PC-3 (cell line): ENCODE measurements around the gene ZNF487. TPM values are rescaled to one million over a fixed set of nuclear protein-coding genes. Genes with fewer than 3 reads are reported as not detected.
A peak's percentile ranks its signal among the peaks of the same experiment; 100 is the strongest.

Source experiments
- ATAC-seq: fragments of 200-7000 bp; cut with Tn5 transposase; 2 replicates; pipeline ENCODE4 v1.9.1; 2020; ENCODE audit warnings: mild to moderate bottlenecking, moderate library complexity
- BruUV-seq: library from RNA; stranded (reverse); fragments of 400-500 nt; replicated peaks from 2 replicates; lab custom pipeline; 2021; lab: Mats Ljungman, UMichigan
- CTCF ChIA-PET: fragments of 300-600 bp; sonication (Branson Sonifier 250); formaldehyde crosslinking; loops from one replicate; lab custom pipeline; 2022; ENCODE audit warnings: antibody characterized with exemption; lab: Charles Lee
- POLR2A ChIA-PET: fragments of 300-600 bp; sonication (Branson Sonifier 250); formaldehyde crosslinking; loops from one replicate; lab custom pipeline; 2022; ENCODE audit warnings: antibody characterized with exemption; ENCODE audit not compliant: unreplicated experiment; lab: Charles Lee
- DNase-seq: peaks from one replicate; pipeline ENCODE4 v3.0.0-alpha.2; 2015
- H2AFZ ChIP-seq: fragments of 300-600 bp; sonication (generic); 2 replicates; pipeline ENCODE4 v1.6.0; 2016; ENCODE audit warnings: antibody characterized with exemption, low read length
- H3F3A ChIP-seq: fragments of 300-600 bp; sonication (generic); one replicate; pipeline ENCODE4 v1.6.0; 2017; ENCODE audit warnings: antibody characterized with exemption, low read length, control low read depth, mild to moderate bottlenecking; ENCODE audit not compliant: unreplicated experiment
- H3K27ac ChIP-seq: fragments of 300-600 bp; sonication (generic); 2 replicates; pipeline ENCODE4 v1.5.1; 2016; ENCODE audit warnings: mild to moderate bottlenecking, low read length
- H3K27me3 ChIP-seq: fragments of 300-600 bp; sonication (generic); 2 replicates; pipeline ENCODE4 v1.6.1; 2016; ENCODE audit warnings: low read length, mixed read lengths
- H3K36me3 ChIP-seq: fragments of 300-600 bp; sonication (generic); 2 replicates; pipeline ENCODE4 v1.6.1; 2016; ENCODE audit warnings: low read depth, mixed run types, low read length, mixed read lengths
- H3K4me1 ChIP-seq: fragments of 300-600 bp; sonication (generic); 2 replicates; pipeline ENCODE4 v1.5.1; 2016; ENCODE audit warnings: low read length; ENCODE audit not compliant: insufficient read depth
- H3K4me2 ChIP-seq: fragments of 300-600 bp; sonication (generic); 2 replicates; pipeline ENCODE4 v1.6.0; 2016; ENCODE audit warnings: low read length
- H3K4me3 ChIP-seq: fragments of 300-600 bp; sonication (generic); 2 replicates; pipeline ENCODE4 v1.5.1; 2016; ENCODE audit warnings: mild to moderate bottlenecking, low read length, mixed read lengths
- H3K79me2 ChIP-seq: fragments of 300-600 bp; sonication (generic); 2 replicates; pipeline ENCODE4 v1.6.1; 2017; ENCODE audit warnings: low read length, mixed read lengths
- H3K9ac ChIP-seq: fragments of 300-600 bp; sonication (generic); 2 replicates; pipeline ENCODE4 v1.6.0; 2016; ENCODE audit warnings: mild to moderate bottlenecking, low read length
- H3K9me2 ChIP-seq: fragments of 300-600 bp; sonication (generic); replicated peaks from 2 replicates; pipeline ENCODE4 v1.6.1; 2016; ENCODE audit warnings: mixed run types, low read length, mixed read lengths
- H3K9me3 ChIP-seq: fragments of 300-600 bp; sonication (generic); 2 replicates; pipeline ENCODE4 v1.6.1; 2016; ENCODE audit warnings: low read length, mixed read lengths
- H4K20me1 ChIP-seq: fragments of 300-600 bp; sonication (generic); 2 replicates; pipeline ENCODE4 v1.6.1; 2016; ENCODE audit warnings: low read length, mixed read lengths
- EZH2 ChIP-seq: fragments of 300-600 bp; sonication (generic); IDR thresholded peaks from one replicate; pipeline ENCODE4 v1.6.1; 2017; ENCODE audit warnings: antibody characterized with exemption, mild to moderate bottlenecking, low read length; ENCODE audit not compliant: unreplicated experiment
- EZH2phosphoT487 ChIP-seq: fragments of 300-600 bp; sonication (generic); IDR thresholded peaks from 2 replicates; pipeline ENCODE4 v1.6.1; 2018; ENCODE audit warnings: mild to moderate bottlenecking, antibody characterized with exemption, low read length, borderline replicate concordance
- intact Hi-C: fragments of 100-400 bp; cut with micrococcal nuclease; formaldehyde crosslinking; loops from 2 replicates; pipeline ENCODE4 v1.9.0; 2023
- total RNA-seq: library from RNA; depleted of rRNA; stranded (reverse); fragments of >200 nt; gene quantifications from 2 replicates; pipeline ENCODE4 v1.2.3, GENCODE V29; 2014
- TF ChIP-seq, protein P1 (sequence below): fragments of 300-600 bp; sonication (generic); conservative IDR thresholded peaks from 2 replicates; pipeline ENCODE4 v1.5.1; 2017; ENCODE audit warnings: antibody characterized with exemption, low read depth, mild to moderate bottlenecking, low read length

Gene ZNF487
- total RNA-seq, 1 experiment from 2014 or later: 9.4 TPM

DNA sequence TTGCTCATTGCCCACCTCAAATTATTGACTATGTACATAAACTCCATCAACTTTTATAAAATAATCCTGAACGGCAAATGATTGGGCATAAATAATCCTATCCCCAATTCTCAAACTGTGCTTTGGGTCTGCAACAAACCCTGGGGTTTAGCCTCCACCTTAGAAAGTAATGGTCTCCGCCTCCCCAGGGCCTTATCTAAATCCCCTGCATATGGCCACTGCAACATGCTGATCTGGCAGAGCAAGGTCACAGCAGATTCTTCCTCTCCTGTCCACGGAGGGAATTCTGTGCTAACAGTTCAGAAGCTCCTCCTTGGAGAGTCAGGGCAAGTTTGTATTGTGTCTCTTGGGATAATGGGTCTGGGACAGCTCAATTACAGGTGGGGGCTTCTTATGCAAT, 47.0 kb upstream of the ZNF487 start:
- peaks cover 93% of the 10 kb centered on the region for H4K20me1 ChIP-seq
- peaks cover 76% of the 10 kb centered on the region for H3K79me2 ChIP-seq
- H3K36me3 ChIP-seq: peaks cover 89% of the 10 kb centered on the region
- POLR2A ChIA-PET: no interaction called here
- H3K4me3 ChIP-seq: no peak overlapping the region
- H3K4me2 ChIP-seq: no peak overlapping the region
- no peak overlapping the region for H2AFZ ChIP-seq
- no peak for DNase-seq
- no peak overlapping the region for H3K9ac ChIP-seq
- H3F3A ChIP-seq: peaks cover 12% of the 10 kb centered on the region
- H3K9me2 ChIP-seq: no peaks in the 10 kb centered on the region
- intact Hi-C loops: loop anchor here (1.0 to 2.0 kb wide), 2 partner anchors 17 to 71 kb away; no protein-coding TSS in a partner anchor
- H3K9me3 ChIP-seq: no peaks in the 10 kb centered on the region
- TF ChIP-seq EZH2phosphoT487: no peak
- no peak for TF ChIP-seq EZH2
- TF ChIP-seq, protein P1, sequence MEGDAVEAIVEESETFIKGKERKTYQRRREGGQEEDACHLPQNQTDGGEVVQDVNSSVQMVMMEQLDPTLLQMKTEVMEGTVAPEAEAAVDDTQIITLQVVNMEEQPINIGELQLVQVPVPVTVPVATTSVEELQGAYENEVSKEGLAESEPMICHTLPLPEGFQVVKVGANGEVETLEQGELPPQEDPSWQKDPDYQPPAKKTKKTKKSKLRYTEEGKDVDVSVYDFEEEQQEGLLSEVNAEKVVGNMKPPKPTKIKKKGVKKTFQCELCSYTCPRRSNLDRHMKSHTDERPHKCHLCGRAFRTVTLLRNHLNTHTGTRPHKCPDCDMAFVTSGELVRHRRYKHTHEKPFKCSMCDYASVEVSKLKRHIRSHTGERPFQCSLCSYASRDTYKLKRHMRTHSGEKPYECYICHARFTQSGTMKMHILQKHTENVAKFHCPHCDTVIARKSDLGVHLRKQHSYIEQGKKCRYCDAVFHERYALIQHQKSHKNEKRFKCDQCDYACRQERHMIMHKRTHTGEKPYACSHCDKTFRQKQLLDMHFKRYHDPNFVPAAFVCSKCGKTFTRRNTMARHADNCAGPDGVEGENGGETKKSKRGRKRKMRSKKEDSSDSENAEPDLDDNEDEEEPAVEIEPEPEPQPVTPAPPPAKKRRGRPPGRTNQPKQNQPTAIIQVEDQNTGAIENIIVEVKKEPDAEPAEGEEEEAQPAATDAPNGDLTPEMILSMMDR: no peak
- no TSS peak for BruUV-seq
- no peak for ATAC-seq
- no peaks in the 10 kb centered on the region for H3K27me3 ChIP-seq
- CTCF ChIA-PET: no interaction called here
- peaks cover 7% of the 10 kb centered on the region for H3K4me1 ChIP-seq
- no peak overlapping the region for H3K27ac ChIP-seq

DNA sequence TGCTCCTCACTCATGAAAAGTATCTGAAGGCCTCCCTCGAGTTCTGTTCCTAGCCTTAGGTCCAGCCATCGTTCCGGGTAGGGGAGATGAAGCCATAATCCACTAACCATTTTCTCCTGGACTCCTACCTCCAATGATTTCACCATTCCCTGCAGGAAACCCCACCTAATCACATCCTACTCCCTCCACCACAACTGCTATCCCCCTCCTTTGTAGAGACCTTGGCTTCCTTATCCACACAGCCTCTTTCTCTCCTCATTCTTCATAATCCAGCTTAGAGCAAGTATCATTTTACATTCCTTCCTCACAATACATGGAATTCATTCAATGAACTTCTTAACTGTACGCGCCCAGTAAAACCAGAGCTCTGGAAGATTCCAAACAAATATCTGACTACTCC, 46.6 kb upstream of the ZNF487 start:
- H3K9me2 ChIP-seq: no peaks in the 10 kb centered on the region
- intact Hi-C loops: loop anchor here (1.0 to 2.0 kb wide), 2 partner anchors 16 to 71 kb away; no protein-coding TSS in a partner anchor
- TF ChIP-seq EZH2: no peak
- no peak overlapping the region for H3K9ac ChIP-seq
- peaks cover 91% of the 10 kb centered on the region for H3K36me3 ChIP-seq
- no TSS peak for BruUV-seq
- H3K27ac ChIP-seq: no peak overlapping the region
- H3K4me2 ChIP-seq: no peak overlapping the region
- H3K4me3 ChIP-seq: no peak overlapping the region
- H3K27me3 ChIP-seq: no peaks in the 10 kb centered on the region
- no peak overlapping the region for H2AFZ ChIP-seq
- POLR2A ChIA-PET: interaction anchor here (0.6 kb wide), 1 partner anchor 64 kb away, joined by 3 read pairs; no protein-coding TSS in a partner anchor
- H4K20me1 ChIP-seq: peaks cover 93% of the 10 kb centered on the region
- H3K79me2 ChIP-seq: peaks cover 81% of the 10 kb centered on the region
- H3F3A ChIP-seq: peaks cover 12% of the 10 kb centered on the region
- peaks cover 12% of the 10 kb centered on the region for H3K4me1 ChIP-seq
- CTCF ChIA-PET: no interaction called here
- DNase-seq (no peak), ATAC-seq (no peak)
- no peaks in the 10 kb centered on the region for H3K9me3 ChIP-seq

DNA sequence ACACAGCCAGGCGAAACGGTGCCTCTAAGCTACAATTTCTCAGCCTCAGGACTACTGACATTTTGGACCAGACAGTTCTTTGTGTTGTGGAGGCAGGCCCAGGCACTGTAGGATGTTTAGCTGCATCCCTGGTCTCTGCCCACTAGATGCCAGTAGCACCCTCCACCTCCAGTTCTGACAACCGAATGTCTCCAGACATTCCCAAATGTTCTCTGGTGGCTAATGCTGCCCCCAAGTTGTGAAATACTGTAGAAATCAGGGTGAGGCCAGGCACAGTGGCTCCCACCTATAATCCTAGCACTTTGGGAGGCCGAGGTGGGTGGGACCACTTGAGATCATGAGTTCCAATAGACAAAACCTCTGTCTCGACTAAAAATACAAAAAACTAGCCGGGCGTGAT, 46.2 kb upstream of the ZNF487 start:
- Histone ChIP-seq H3K4me1 (peaks cover 13% of the 10 kb centered on the region), H3K9ac (no peak overlapping the region), H3F3A (peaks cover 7% of the 10 kb centered on the region), H3K4me3 (no peak overlapping the region), H3K36me3 (peaks cover 91% of the 10 kb centered on the region), H3K9me3 (no peaks in the 10 kb centered on the region), H3K4me2 (no peak overlapping the region), H3K9me2 (no peaks in the 10 kb centered on the region), H3K27me3 (no peaks in the 10 kb centered on the region), H3K27ac (no peak overlapping the region), H3K79me2 (peaks cover 85% of the 10 kb centered on the region), H4K20me1 (peaks cover 93% of the 10 kb centered on the region), H2AFZ (no peak overlapping the region)
- DNase-seq (peak; percentile 61), ATAC-seq (peak; percentile 83)
- TF ChIP-seq EZH2: no peak
- TF ChIP-seq, protein P1: peak; percentile 71
- CTCF ChIA-PET: no interaction called here
- BruUV-seq: no TSS peak
- POLR2A ChIA-PET: interaction anchor here (0.6 kb wide), 1 partner anchor 63 kb away, joined by 3 read pairs; no protein-coding TSS in a partner anchor
- intact Hi-C loops: loop anchor here (1.0 to 2.0 kb wide), 2 partner anchors 16 to 71 kb away; no protein-coding TSS in a partner anchor
